HG02571 (cell line): ENCODE measurements around the gene SLC35F1.
A peak's percentile ranks its signal among the peaks of the same experiment; 100 is the strongest.
"Not testable (repeated sequence)": the region's sequence is repeated elsewhere in the genome, so short reads cannot be mapped to it uniquely, and the experiment has no call there.

ENCODE experiments used
- ATAC-seq: cut with Tn5 transposase; IDR thresholded peaks from one replicate; pipeline ENCODE4 v1.9.1; 2021; ENCODE audit warnings: mild to moderate bottlenecking, moderate library complexity; ENCODE audit not compliant: unreplicated experiment

SLC35F1 gene

GRCh38 chr6:117906958-117907600 lies at the start of gene SLC35F1:
TSS of gene SLC35F1 (plus strand) at chr6:117907264.
- ATAC-seq, result peak; percentile 64

GRCh38 chr6:117858601-117859000 lies 48.5 kb upstream of the SLC35F1 start:
- ATAC-seq, result not testable (repeated sequence)

GRCh38 chr6:117861545-117861944 lies 45.5 kb upstream of the SLC35F1 start:
- no peak for ATAC-seq

GRCh38 chr6:117866561-117866960 lies 40.5 kb upstream of the SLC35F1 start:
- ATAC-seq, result no peak

DNA sequence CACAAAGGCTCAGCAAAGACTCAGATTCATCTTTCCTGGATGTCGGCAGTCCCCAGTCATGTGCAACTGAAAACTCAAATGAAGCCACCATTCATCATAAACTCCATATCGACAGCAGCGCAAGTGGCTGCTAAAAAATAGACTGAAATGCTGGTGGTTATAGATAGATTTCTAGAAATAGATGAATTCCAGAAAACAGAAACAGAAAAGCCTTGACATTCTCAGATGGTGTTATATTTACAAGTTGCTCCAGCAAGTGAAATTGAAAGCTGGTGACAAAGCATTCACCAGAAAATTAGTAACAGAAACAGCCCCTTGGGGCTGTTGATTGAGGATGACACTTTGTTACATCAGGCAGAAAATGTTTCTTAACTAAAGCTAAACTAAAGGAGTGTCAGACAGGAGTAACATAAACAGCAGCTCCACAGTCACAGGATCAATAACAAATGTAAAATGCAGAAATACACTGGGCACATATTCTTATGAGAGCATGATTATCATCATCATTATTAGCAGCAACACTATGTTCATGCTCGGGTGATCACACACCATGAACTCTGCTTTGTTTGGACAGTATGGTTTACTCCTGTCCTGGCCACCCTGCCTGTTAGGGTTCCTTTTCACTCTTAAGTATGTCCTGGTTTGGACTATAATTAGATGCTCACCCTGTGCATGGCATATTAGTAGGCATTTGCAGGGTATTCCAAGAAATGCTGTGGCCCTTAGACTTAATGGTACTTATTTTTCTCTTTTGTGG lies 36.4 kb upstream of the SLC35F1 start:
- peak; percentile 92 for ATAC-seq

DNA sequence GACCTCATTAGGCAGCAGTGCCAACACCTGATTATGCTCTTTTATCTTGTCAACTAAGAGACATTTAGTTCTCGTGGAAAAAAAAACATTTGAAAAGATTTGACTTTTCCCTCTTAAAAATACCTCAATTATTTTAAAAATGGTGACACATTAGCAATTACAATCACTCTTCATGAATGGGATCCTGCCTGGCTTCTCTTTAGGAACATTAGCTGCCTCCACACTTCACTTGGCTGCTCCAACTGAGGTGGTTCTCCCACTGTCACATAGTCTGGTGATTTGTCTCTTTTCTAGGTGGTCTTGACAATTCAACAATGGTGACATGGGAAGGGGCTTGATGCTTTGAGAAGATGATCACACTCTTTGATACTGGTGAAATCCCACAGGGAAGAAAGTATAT lies 26.2 kb upstream of the SLC35F1 start:
- ATAC-seq, result no peak

DNA sequence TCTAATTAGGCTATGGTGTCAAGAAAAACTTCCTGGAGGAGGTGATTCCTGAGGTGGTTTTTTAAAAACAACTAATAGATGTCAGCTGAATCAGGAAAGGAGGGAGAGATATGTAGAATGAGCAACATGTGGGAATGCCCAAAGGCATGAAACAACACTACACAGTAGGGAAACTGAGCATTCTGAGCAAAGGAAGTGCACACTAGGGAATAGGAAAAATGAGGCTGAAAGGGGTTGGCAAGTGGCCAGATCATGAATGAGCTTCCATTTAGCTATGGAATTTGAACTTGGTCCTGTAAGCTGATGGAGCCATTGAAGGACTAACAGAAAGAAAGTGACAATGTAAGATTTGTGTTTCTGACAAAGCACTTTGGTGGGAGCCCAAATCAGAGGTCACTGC lies 16.9 kb upstream of the SLC35F1 start:
- ATAC-seq, result no peak

GRCh38 chr6:117906507-117906957 lies 532 bp upstream of the SLC35F1 start:
- peak; percentile 37 for ATAC-seq

DNA sequence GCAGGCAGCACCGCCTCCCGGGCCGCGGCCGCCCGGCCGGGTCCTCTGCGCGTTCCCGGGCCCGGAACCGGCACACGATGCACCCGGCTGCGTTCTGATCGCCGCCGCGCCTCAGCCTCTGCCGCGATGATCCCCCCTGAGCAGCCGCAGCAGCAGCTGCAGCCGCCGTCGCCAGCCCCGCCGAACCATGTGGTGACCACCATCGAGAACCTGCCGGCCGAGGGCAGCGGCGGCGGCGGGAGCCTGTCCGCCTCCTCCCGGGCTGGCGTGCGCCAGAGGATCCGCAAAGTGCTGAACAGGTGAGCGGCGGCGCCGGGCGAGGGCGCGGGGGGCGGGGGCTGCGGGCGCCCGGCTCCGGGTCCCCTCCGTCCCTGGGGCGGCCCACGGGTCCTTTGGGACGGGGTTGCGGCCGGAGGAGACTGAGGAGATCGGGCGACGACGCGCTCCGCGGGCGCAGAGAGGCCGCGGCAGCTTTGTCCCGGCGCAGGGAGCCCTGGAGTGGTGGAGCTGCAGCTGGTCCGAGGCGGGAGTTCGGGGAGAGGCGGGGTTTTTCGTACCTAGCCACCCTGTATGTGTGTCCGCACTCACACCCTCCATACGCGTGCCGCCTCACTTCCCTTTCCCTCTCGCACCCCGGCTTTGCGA lies 659 bp downstream of the SLC35F1 start:
- peak; percentile 10 for ATAC-seq

- no peak for ATAC-seq
These were observed 1.4 kb downstream of the SLC35F1 start for GRCh38 chr6:117908246-117909068.

GRCh38 chr6:117909638-117910037 lies 2.6 kb downstream of the SLC35F1 start:
- no peak for ATAC-seq

GRCh38 chr6:117910549-117910948 lies 3.5 kb downstream of the SLC35F1 start:
- ATAC-seq, result no peak

- ATAC-seq, result no peak
These were observed 4.1 kb downstream of the SLC35F1 start for GRCh38 chr6:117911150-117911549.

- ATAC-seq, result no peak
These were observed 4.6 kb downstream of the SLC35F1 start for GRCh38 chr6:117911660-117912059.

DNA sequence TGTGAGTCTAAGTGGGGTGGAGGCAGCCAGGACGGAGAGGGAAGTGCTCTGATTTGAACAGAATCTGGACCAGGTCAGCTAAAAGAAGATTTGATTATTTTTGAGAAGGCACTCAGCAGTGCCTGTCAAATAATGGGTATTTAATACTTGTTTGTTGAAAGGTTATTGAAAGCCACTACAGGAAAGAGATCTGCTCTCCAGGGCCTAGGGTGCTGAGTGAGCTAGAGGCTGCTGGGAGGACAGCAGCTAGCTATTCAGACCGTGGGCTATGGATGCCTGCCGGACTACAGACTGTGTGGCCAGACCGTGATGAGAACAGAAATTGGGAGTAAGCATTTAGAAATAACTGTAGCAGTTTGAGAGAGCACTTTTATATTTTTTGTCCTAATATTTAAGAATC lies 8.8 kb downstream of the SLC35F1 start:
- no peak for ATAC-seq

DNA sequence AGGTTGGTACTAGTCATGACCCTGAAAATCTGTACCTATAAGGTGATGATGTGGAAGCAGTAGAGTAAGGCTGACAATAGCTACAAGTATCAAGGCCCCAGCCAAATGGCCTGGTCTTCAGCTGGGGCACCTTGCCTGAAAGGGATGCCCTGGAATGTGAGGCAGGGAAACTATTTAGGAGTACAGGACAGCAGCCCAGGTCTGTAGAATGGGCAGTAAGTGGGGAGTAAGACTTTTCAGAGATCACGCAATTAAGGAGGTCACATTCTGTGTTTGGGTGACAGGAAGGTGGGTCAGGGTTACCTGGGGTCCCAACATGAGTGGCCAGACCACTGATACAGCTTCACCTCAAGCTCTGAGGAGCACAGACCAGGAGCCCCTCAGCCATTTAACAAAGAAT lies 9.4 kb downstream of the SLC35F1 start:
- ATAC-seq, result no peak

DNA sequence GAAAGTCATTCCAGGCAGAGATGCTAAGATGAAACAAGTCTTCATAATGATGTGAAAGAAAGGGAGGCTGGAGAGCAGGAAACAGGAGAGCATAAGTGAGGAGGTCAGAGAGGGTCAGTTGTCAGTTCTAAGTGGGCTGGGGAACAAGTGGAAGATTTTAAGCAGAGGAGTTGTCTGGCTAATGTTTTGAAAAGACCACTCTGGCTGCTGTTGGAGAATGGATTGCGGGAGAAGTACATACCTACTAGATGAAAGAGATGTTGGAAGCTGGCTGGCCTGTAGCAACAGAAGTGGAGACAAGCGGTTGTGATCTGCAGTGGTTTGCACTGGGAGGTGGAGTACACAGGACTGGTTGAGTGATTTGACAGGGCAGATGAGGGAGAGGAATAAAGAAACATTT lies 10.1 kb downstream of the SLC35F1 start:
- ATAC-seq, result no peak

DNA sequence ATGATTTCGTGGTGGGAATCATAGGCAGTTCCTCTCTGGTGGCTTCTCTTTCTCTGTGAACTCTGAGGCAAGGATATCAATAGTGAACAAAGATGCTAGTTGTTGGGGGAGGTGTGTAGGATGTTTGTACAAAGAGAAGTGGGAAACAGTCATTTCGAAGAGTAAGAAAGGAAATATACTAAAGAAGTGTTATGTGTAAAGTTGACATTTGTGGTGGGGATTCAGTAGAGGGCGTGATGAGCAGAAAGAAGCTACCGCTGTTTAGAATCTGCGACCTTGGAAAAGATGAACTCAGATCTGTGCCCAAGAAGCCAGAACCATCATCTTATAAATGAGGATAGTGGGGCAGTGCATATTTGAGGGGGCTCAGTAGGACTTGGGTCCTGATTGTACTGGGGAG lies 11.4 kb downstream of the SLC35F1 start:
- no peak for ATAC-seq

DNA sequence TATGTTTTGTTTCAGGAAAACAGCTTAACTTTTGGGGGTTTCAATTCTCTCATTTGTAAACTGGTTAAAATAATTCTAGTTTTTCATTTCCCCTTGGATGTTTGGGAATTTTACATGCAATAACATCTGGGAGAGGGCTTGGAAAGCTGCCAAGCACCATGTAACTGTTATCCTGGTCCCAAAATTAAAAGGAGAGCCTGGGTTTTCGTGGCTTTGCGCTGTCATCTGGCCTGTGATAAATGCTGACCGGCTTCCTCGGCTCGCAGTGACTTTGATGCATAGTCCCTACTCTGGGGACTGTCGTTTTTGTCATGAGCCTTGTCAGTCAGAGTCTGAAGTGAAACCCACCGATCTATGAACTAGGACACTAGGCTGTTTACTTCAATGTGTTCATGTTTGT lies 12.2 kb downstream of the SLC35F1 start:
- no peak for ATAC-seq

- no peak for ATAC-seq
These were observed 13.0 kb downstream of the SLC35F1 start for GRCh38 chr6:117919775-117920729.
